Measurements from ENCODE around the gene IL23R. TPM values are rescaled to one million over a fixed set of nuclear protein-coding genes. Genes with fewer than 3 reads are reported as not detected.
"Not testable (repeated sequence)": the region's sequence is repeated elsewhere in the genome, so short reads cannot be mapped to it uniquely, and the experiment has no call there.

Gene IL23R
- total RNA-seq, 2 experiments from 2014 or later: 0.23 TPM; not detected in 1

GRCh38 chr1:67146101-67146500 lies 20.2 kb upstream of the IL23R start:
- no peaks in the 10 kb centered on the region for H3K9me2 ChIP-seq (ENCODE audit: insufficient read depth, low read length)
- intact Hi-C loops (cut with micrococcal nuclease; ENCODE audit: unreplicated experiment): loop anchor here (5.0 kb wide), 1 partner anchor 34 kb away; no protein-coding TSS in a partner anchor
- DNase-seq (ENCODE audit: low spot score): no peak
- H3K4me2 ChIP-seq (ENCODE audit: low read length): no peak overlapping the region
- no peak overlapping the region for H2AFZ ChIP-seq (ENCODE audit: low read length)
- no peak overlapping the region for H3K4me3 ChIP-seq (ENCODE audit: low read depth, low read length, poor library complexity, severe bottlenecking)
- POLR2A ChIA-PET: interaction anchor here (0.6 kb wide), 1 partner anchor 379 kb away, joined by 3 read pairs; no protein-coding TSS in a partner anchor
- H4K20me1 ChIP-seq (ENCODE audit: insufficient read depth, low read length): no peaks in the 10 kb centered on the region
- no peak for TF ChIP-seq EZH2phosphoT487 (IDR thresholded peaks at IDR 0.05; ENCODE audit: borderline replicate concordance, low read depth, low read length)
- TF ChIP-seq, protein P1, sequence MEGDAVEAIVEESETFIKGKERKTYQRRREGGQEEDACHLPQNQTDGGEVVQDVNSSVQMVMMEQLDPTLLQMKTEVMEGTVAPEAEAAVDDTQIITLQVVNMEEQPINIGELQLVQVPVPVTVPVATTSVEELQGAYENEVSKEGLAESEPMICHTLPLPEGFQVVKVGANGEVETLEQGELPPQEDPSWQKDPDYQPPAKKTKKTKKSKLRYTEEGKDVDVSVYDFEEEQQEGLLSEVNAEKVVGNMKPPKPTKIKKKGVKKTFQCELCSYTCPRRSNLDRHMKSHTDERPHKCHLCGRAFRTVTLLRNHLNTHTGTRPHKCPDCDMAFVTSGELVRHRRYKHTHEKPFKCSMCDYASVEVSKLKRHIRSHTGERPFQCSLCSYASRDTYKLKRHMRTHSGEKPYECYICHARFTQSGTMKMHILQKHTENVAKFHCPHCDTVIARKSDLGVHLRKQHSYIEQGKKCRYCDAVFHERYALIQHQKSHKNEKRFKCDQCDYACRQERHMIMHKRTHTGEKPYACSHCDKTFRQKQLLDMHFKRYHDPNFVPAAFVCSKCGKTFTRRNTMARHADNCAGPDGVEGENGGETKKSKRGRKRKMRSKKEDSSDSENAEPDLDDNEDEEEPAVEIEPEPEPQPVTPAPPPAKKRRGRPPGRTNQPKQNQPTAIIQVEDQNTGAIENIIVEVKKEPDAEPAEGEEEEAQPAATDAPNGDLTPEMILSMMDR (conservative IDR thresholded peaks at IDR 0.05; ENCODE audit: low read length): no peak
- H3K27ac ChIP-seq (ENCODE audit: low read depth, low read length, poor library complexity, severe bottlenecking): no peak overlapping the region
- BruUV-seq (replicated peaks): no TSS peak
- no peaks in the 10 kb centered on the region for H3K36me3 ChIP-seq (ENCODE audit: insufficient read depth, low read length)
- peaks cover 7% of the 10 kb centered on the region for H3K4me1 ChIP-seq (ENCODE audit: insufficient read depth, low read length, poor library complexity, severe bottlenecking)
- H3K79me2 ChIP-seq (ENCODE audit: insufficient read depth, low read depth, low read length): no peaks in the 10 kb centered on the region
- no peaks in the 10 kb centered on the region for H3K9me3 ChIP-seq (ENCODE audit: low read length)
- CTCF ChIA-PET (ENCODE audit: unreplicated experiment): no interaction called here

GRCh38 chr1:67146539-67146938 lies 19.7 kb upstream of the IL23R start:
- H3K9me3 ChIP-seq (ENCODE audit: low read length): no peaks in the 10 kb centered on the region
- DNase-seq (ENCODE audit: low spot score): no peak
- peaks cover 7% of the 10 kb centered on the region for H3K4me1 ChIP-seq (ENCODE audit: insufficient read depth, low read length, poor library complexity, severe bottlenecking)
- H2AFZ ChIP-seq (ENCODE audit: low read length): no peak overlapping the region
- no TSS peak for BruUV-seq (replicated peaks)
- no peak overlapping the region for H3K27ac ChIP-seq (ENCODE audit: low read depth, low read length, poor library complexity, severe bottlenecking)
- no peaks in the 10 kb centered on the region for H3K9me2 ChIP-seq (ENCODE audit: insufficient read depth, low read length)
- H3K79me2 ChIP-seq (ENCODE audit: insufficient read depth, low read depth, low read length): no peaks in the 10 kb centered on the region
- no peaks in the 10 kb centered on the region for H4K20me1 ChIP-seq (ENCODE audit: insufficient read depth, low read length)
- intact Hi-C loops (cut with micrococcal nuclease; ENCODE audit: unreplicated experiment): loop anchor here (5.0 kb wide), 1 partner anchor 34 kb away; no protein-coding TSS in a partner anchor
- ChIA-PET POLR2A (interaction anchor here (0.6 kb wide), 1 partner anchor 379 kb away, joined by 3 read pairs; no protein-coding TSS in a partner anchor), CTCF (ENCODE audit: unreplicated experiment) (no interaction called here)
- TF ChIP-seq, protein P1 (conservative IDR thresholded peaks at IDR 0.05; ENCODE audit: low read length): no peak
- no peak for TF ChIP-seq EZH2phosphoT487 (IDR thresholded peaks at IDR 0.05; ENCODE audit: borderline replicate concordance, low read depth, low read length)
- H3K4me2 ChIP-seq (ENCODE audit: low read length): no peak overlapping the region
- H3K36me3 ChIP-seq (ENCODE audit: insufficient read depth, low read length): no peaks in the 10 kb centered on the region
- no peak overlapping the region for H3K4me3 ChIP-seq (ENCODE audit: low read depth, low read length, poor library complexity, severe bottlenecking)

DNA sequence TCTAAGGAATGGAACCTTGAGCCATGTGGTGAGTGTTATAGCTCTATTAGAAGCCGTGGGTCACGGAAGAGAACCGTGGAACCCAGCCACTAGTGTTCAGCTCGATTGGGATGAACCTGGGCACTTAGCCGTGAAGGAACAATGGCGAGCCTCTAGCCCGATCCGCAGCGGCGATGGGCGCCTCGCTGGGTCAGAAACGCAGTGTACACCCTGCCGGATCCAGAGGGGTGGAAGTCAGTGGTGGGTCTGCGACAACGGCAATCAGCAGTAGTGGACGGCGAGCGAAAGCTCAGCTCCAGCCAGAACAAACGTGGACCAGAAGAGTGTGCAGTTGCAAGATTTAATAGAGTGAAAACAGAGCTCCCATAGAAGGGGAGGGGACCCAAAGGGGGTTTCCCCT lies 18.3 kb upstream of the IL23R start:
- not testable (repeated sequence) for H4K20me1 ChIP-seq (ENCODE audit: insufficient read depth, low read length)
- POLR2A ChIA-PET: interaction anchor here (0.6 to 1.1 kb wide), 3 partner anchors 9 to 159 kb away, joined by 3 to 4 read pairs (median 3); partner anchors contain the start of gene SLC35D1

More for the DNA sequence above, 18.3 kb upstream of the IL23R start:
- CTCF ChIA-PET (ENCODE audit: unreplicated experiment): interaction anchor here (1.2 to 2.8 kb wide), 3 partner anchors 10 to 152 kb away, joined by 3 to 20 read pairs (median 4); no protein-coding TSS in a partner anchor
- not testable (repeated sequence) for H3K4me2 ChIP-seq (ENCODE audit: low read length); H3K4me1 ChIP-seq (ENCODE audit: insufficient read depth, low read length, poor library complexity, severe bottlenecking); H3K9me2 ChIP-seq (ENCODE audit: insufficient read depth, low read length); H3K9me3 ChIP-seq (ENCODE audit: low read length); DNase-seq (ENCODE audit: low spot score); H3K4me3 ChIP-seq (ENCODE audit: low read depth, low read length, poor library complexity, severe bottlenecking); H3K79me2 ChIP-seq (ENCODE audit: insufficient read depth, low read depth, low read length); H3K36me3 ChIP-seq (ENCODE audit: insufficient read depth, low read length); BruUV-seq (replicated peaks); H2AFZ ChIP-seq (ENCODE audit: low read length); H3K27ac ChIP-seq (ENCODE audit: low read depth, low read length, poor library complexity, severe bottlenecking)
- intact Hi-C loops (cut with micrococcal nuclease; ENCODE audit: unreplicated experiment): loop anchor here (2.0 to 5.0 kb wide), 2 partner anchors 36 to 93 kb away; partner anchors contain the start of gene SLC35D1

All from OCI-LY7 (cell line).